Measurements from ENCODE around the gene LRRC72. TPM values are rescaled to one million over a fixed set of nuclear protein-coding genes. Genes with fewer than 3 reads are reported as not detected.

The LRRC72 gene
- total and polyA plus RNA-seq, 4 donors: 0.17 TPM; not detected in 3

- H3K36me3 ChIP-seq (ENCODE audit: control insufficient read depth, insufficient read depth, low read length): no peaks in the 10 kb centered on the region
- H3K4me1 ChIP-seq (ENCODE audit: control insufficient read depth, insufficient read depth, low read length): no peaks in the 10 kb centered on the region
- H3K27ac ChIP-seq (ENCODE audit: low read depth, low read length): no peak overlapping the region
- no peak for DNase-seq (ENCODE audit: low read depth in 4 of 6, low spot score in 6 of 6)
- H3K9me3 ChIP-seq (ENCODE audit: control insufficient read depth, insufficient read depth, low read length): no peaks in the 10 kb centered on the region
- no peaks in the 10 kb centered on the region for H3K27me3 ChIP-seq (ENCODE audit: control insufficient read depth, insufficient read depth, low read length)
- H3K4me3 ChIP-seq (ENCODE audit: low read depth, low read length): no peak overlapping the region
- no CpG with 5 or more reads among the region's 5 CpGs for WGBS (ENCODE audit: insufficient coverage)
These were observed 36.8 kb downstream of the LRRC72 start for GRCh38 chr7:16563281-16564022.

GRCh38 chr7:16564023-16564380 lies 37.4 kb downstream of the LRRC72 start:
- Histone ChIP-seq H3K27me3 (ENCODE audit: control insufficient read depth, insufficient read depth, low read length) (no peaks in the 10 kb centered on the region), H3K36me3 (ENCODE audit: control insufficient read depth, insufficient read depth, low read length) (no peaks in the 10 kb centered on the region), H3K4me3 (ENCODE audit: low read depth, low read length) (no peak overlapping the region), H3K4me1 (ENCODE audit: control insufficient read depth, insufficient read depth, low read length) (no peaks in the 10 kb centered on the region), H3K27ac (ENCODE audit: low read depth, low read length) (no peak overlapping the region), H3K9me3 (ENCODE audit: control insufficient read depth, insufficient read depth, low read length) (no peaks in the 10 kb centered on the region)
- no peak for DNase-seq (ENCODE audit: low read depth in 4 of 6, low spot score in 6 of 6)
- no CpG with 5 or more reads among the region's 4 CpGs for WGBS (ENCODE audit: insufficient coverage)

DNA sequence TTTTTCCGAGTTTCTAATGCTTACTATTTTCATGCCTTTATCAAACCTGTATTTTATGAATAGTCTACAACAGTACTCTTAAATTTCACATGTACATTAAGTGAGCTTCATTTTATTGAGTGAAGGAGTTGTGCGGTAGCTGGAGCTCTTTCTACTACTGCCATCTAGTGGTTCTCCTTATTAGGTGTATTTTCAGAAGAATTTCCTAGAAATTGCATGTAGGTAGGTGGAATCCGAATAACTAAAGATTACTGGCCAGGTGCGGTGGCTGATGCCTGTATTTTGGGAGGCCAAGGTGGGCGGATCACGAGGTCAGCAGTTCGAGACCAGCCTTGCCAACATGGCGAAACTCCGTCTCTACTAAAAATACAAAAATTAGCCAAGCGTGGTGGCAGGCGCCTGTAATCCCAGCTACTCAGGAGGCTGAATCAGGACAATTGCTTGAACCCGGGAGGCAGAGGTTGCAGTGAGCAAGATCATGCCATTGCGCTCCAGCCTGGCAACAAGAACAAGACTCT lies 38.3 kb downstream of the LRRC72 start:
- peak; percentile 22 to 91 (median 38) for DNase-seq (ENCODE audit: low read depth in 4 of 6, low spot score in 6 of 6)

DNA sequence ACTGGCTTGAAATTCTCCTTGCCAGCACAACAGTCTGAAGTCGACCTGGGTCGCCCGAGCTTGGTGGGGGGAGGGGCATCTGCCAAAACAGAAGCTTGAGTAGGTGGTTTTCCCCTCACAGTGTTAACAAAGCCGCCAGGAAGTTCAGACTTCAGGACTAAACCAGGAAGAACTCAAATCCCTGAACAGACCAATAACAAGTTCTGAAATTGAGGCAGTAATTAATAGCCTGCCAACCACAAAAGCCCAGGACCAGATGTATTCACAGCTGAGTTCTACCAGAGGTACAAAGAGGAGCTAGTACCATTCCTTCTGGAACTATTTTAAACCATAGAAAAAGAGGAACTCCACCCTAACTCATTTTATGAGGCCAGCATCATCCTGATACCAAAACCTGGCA lies 45.3 kb downstream of the LRRC72 start:
- Histone ChIP-seq H3K36me3 (ENCODE audit: control insufficient read depth, insufficient read depth, low read length) (no peaks in the 10 kb centered on the region), H3K4me1 (ENCODE audit: control insufficient read depth, insufficient read depth, low read length) (no peaks in the 10 kb centered on the region)
- no CpG with 5 or more reads among the region's 4 CpGs for WGBS (ENCODE audit: insufficient coverage)

More for the DNA sequence above, 38.3 kb downstream of the LRRC72 start:
- Histone ChIP-seq H3K27ac (ENCODE audit: low read depth, low read length) (no peak overlapping the region), H3K4me3 (ENCODE audit: low read depth, low read length) (no peak overlapping the region), H3K4me1 (ENCODE audit: control insufficient read depth, insufficient read depth, low read length) (no peaks in the 10 kb centered on the region), H3K27me3 (ENCODE audit: control insufficient read depth, insufficient read depth, low read length) (no peaks in the 10 kb centered on the region), H3K9me3 (ENCODE audit: control insufficient read depth, insufficient read depth, low read length) (no peaks in the 10 kb centered on the region), H3K36me3 (ENCODE audit: control insufficient read depth, insufficient read depth, low read length) (no peaks in the 10 kb centered on the region)
- 47% methylated on average over 10 of the region's 13 CpGs for WGBS (ENCODE audit: insufficient coverage)

GRCh38 chr7:16579216-16579615 lies 52.6 kb downstream of the LRRC72 start:
- no peaks in the 10 kb centered on the region for H3K9me3 ChIP-seq (ENCODE audit: control insufficient read depth, insufficient read depth, low read length)
- H3K4me1 ChIP-seq (ENCODE audit: control insufficient read depth, insufficient read depth, low read length): no peaks in the 10 kb centered on the region
- 80% methylated on average over 6 of the region's 8 CpGs for WGBS (ENCODE audit: insufficient coverage)
- no peak for DNase-seq (ENCODE audit: low read depth in 4 of 6, low spot score in 6 of 6)
- H3K36me3 ChIP-seq (ENCODE audit: control insufficient read depth, insufficient read depth, low read length): no peaks in the 10 kb centered on the region
- H3K27ac ChIP-seq (ENCODE audit: low read depth, low read length): no peak overlapping the region
- no peaks in the 10 kb centered on the region for H3K27me3 ChIP-seq (ENCODE audit: control insufficient read depth, insufficient read depth, low read length)
- no peak overlapping the region for H3K4me3 ChIP-seq (ENCODE audit: low read depth, low read length)

More for the DNA sequence above, 45.3 kb downstream of the LRRC72 start:
- no peak overlapping the region for H3K27ac ChIP-seq (ENCODE audit: low read depth, low read length)
- no peak for DNase-seq (ENCODE audit: low read depth in 4 of 6, low spot score in 6 of 6)
- no peaks in the 10 kb centered on the region for H3K9me3 ChIP-seq (ENCODE audit: control insufficient read depth, insufficient read depth, low read length)
- H3K27me3 ChIP-seq (ENCODE audit: control insufficient read depth, insufficient read depth, low read length): no peaks in the 10 kb centered on the region
- H3K4me3 ChIP-seq (ENCODE audit: low read depth, low read length): no peak overlapping the region

DNA sequence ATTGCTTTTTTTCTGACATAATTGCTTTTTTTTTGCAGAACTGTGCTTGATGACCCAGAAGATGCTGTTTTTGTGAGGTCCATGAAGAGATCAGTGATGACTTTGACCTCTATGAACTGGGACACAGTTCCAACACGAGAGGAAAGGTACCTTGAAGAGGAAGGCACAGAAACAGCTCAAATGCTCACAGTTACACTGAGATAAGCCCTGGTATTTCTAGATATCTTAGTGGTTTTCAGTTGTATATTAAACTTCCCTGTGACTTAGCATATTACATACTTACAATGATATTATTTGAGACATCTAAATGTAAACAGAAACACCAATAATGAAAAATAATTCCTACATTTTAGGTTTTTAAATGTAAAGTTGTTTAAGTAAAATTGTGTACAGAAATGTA lies 54.7 kb downstream of the LRRC72 start:
- Histone ChIP-seq H3K9me3 (ENCODE audit: control insufficient read depth, insufficient read depth, low read length) (no peaks in the 10 kb centered on the region), H3K4me3 (ENCODE audit: low read depth, low read length) (no peak overlapping the region), H3K27me3 (ENCODE audit: control insufficient read depth, insufficient read depth, low read length) (no peaks in the 10 kb centered on the region), H3K4me1 (ENCODE audit: control insufficient read depth, insufficient read depth, low read length) (no peaks in the 10 kb centered on the region), H3K27ac (ENCODE audit: low read depth, low read length) (no peak overlapping the region), H3K36me3 (ENCODE audit: control insufficient read depth, insufficient read depth, low read length) (peaks cover under 1% of the 10 kb centered on the region)
- no CpG with 5 or more reads among the region's 1 CpG for WGBS (ENCODE audit: insufficient coverage)
- no peak for DNase-seq (ENCODE audit: low read depth in 4 of 6, low spot score in 6 of 6)

DNA sequence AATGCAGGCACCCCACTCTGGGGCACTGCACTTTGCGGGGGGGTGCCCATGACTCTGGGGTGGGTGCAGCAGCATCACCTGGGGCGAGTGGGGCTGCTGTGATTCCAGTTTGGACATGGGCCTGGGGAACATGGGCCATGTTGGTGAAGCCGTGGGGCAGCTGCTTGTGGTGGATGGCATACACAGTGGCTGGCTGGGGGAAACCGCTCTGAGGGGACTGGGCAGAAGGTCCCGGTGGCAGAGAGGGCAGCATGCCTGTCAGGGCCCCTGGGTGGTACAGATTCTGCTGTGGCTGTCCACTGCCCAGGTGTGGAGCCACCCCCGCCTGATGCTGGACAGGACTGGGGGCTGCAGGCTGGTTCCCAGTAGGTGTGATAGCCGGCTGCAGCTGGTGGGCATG lies 57.2 kb downstream of the LRRC72 start:
- peaks cover 3% of the 10 kb centered on the region for H3K36me3 ChIP-seq (ENCODE audit: control insufficient read depth, insufficient read depth, low read length)
- H3K4me3 ChIP-seq (ENCODE audit: low read depth, low read length): no peak overlapping the region
- no peak for DNase-seq (ENCODE audit: low read depth in 4 of 6, low spot score in 6 of 6)
- no peaks in the 10 kb centered on the region for H3K9me3 ChIP-seq (ENCODE audit: control insufficient read depth, insufficient read depth, low read length)
- no peaks in the 10 kb centered on the region for H3K4me1 ChIP-seq (ENCODE audit: control insufficient read depth, insufficient read depth, low read length)
- H3K27me3 ChIP-seq (ENCODE audit: control insufficient read depth, insufficient read depth, low read length): no peaks in the 10 kb centered on the region
- no peak overlapping the region for H3K27ac ChIP-seq (ENCODE audit: low read depth, low read length)
- WGBS (ENCODE audit: insufficient coverage): 95% methylated on average over 7 of the region's 7 CpGs

DNA sequence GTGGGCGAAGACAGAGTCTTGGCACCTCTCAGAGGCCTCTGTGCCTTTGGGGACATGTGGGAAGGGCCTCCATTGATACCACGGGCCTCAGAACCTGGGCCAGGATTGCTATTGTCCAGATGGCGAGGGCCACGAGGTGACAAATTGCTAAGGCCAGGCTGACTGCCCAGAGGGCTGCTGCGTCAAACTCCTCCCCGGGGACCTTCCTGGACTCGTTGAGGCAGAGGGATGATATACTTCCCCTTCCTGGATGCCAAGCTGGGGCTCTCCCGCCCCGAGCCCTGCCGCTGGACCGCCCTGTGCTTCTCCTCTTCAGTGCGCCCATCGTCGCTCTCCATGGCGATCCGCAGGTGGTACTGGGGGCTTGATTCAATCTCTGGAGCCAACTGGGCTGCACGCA lies 58.9 kb downstream of the LRRC72 start:
- H3K9me3 ChIP-seq (ENCODE audit: control insufficient read depth, insufficient read depth, low read length): no peaks in the 10 kb centered on the region
- no peak overlapping the region for H3K4me3 ChIP-seq (ENCODE audit: low read depth, low read length)
- no peak for DNase-seq (ENCODE audit: low read depth in 4 of 6, low spot score in 6 of 6)
- no peak overlapping the region for H3K27ac ChIP-seq (ENCODE audit: low read depth, low read length)
- H3K4me1 ChIP-seq (ENCODE audit: control insufficient read depth, insufficient read depth, low read length): no peaks in the 10 kb centered on the region
- no peaks in the 10 kb centered on the region for H3K27me3 ChIP-seq (ENCODE audit: control insufficient read depth, insufficient read depth, low read length)
- H3K36me3 ChIP-seq (ENCODE audit: control insufficient read depth, insufficient read depth, low read length): peaks cover 3% of the 10 kb centered on the region
- 94% methylated on average over 17 of the region's 17 CpGs for whole genome bisulfite sequencing (ENCODE audit: insufficient coverage)

DNA sequence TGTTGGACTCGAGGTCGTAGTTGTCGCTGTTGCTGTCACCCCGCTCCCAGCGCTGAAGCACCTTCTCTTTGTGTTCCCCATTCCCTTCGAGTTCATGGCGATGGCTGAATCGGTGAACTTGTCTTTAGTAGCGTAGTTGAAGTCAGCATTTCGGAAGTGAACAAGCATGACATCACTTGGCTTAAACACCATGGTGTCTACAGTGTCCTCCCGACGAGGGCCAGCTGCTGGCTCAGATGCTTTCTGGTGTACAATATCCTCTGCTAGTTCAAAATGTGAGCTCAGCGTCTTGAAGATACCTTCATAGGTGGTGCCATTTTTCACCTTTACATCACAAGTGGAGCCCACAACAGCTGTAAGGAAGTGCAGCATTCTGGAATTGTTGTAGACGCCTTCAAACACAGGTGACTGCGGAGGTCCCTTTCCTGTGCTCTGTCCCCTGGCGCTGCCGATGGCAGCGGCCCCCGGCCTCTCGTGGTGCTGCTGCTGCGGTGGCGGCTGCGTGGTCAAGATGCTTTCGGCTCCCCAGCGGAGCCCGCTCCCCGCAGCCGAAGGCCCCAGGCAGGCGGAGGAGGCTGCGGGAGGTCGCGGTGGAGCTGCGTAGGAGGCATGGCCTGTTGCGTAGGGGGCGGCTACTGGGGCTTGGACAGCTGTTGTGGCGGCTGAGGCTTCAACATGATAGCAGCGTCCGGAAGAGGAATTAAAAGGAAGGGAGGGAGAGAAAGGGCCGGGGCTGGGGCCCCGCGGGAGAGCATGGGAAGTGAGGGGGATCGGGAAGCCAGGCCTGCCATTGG lies 59.7 kb downstream of the LRRC72 start:
- Histone ChIP-seq H3K36me3 (ENCODE audit: control insufficient read depth, insufficient read depth, low read length) (peaks cover 3% of the 10 kb centered on the region), H3K4me3 (ENCODE audit: low read depth, low read length) (no peak overlapping the region), H3K4me1 (ENCODE audit: control insufficient read depth, insufficient read depth, low read length) (no peaks in the 10 kb centered on the region), H3K27me3 (ENCODE audit: control insufficient read depth, insufficient read depth, low read length) (no peaks in the 10 kb centered on the region), H3K9me3 (ENCODE audit: control insufficient read depth, insufficient read depth, low read length) (no peaks in the 10 kb centered on the region), H3K27ac (ENCODE audit: low read depth, low read length) (no peak overlapping the region)
- no peak for DNase-seq (ENCODE audit: low read depth in 4 of 6, low spot score in 6 of 6)
- 82% methylated on average over 38 of the region's 42 CpGs for WGBS (ENCODE audit: insufficient coverage)

Measured in spinal cord (tissue), 10 donors.